HG02973 (cell line): ENCODE measurements around the gene CELA3A.
"Not testable (repeated sequence)": the region's sequence is repeated elsewhere in the genome, so short reads cannot be mapped to it uniquely, and the experiment has no call there.

Source experiments
- ATAC-seq: cut with Tn5 transposase; IDR thresholded peaks from one replicate; pipeline ENCODE4 v1.9.1; 2021; ENCODE audit warnings: moderate library complexity; ENCODE audit not compliant: unreplicated experiment

The CELA3A gene

DNA sequence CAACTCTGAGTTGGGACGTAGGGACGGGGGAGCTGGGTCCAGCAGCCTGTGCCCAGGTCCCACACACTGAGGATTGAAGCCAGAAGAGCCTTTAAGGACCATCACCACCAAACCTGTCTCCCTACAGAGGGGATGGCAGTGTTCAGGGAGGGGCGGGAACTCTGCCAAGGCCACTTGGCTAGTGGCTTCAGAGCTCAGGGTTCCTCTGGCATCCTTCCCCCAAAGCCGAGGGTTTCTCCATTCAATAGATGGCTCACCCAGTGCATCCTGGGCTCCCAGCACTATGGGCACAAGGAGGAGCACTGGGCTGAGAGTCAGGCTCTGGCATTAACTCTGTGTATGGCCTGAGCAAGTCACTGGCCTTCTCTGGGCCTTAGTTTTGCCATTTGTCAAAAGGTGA, 20.2 kb upstream of the CELA3A start:
- ATAC-seq = not testable (repeated sequence)

DNA sequence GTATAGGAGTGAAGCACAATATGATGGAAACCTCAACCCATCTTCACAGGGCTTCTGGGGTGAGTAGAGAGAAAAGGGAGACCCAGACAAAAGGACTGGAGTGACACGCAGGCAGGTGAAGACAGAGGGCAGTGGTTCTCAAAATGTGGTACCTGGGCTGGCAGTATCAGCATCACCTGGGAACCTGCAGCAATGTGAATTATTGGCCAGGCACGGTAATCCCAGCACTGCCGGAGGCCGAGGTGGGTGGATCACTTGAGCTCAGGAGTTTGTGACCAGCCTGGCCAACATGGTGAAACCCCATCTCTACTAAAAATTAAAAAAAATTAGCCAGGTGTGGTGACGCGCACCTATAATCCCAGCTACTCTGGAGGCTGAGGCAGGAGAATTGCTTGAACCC, 19.3 kb upstream of the CELA3A start:
- not testable (repeated sequence) for ATAC-seq

- not testable (repeated sequence) for ATAC-seq
Measured at GRCh38 chr1:21983539-21983938, 17.9 kb upstream of the CELA3A start.

- not testable (repeated sequence) for ATAC-seq
Measured at GRCh38 chr1:21985893-21986292, 15.6 kb upstream of the CELA3A start.

- ATAC-seq = not testable (repeated sequence)
Measured at GRCh38 chr1:21986386-21986785, 15.1 kb upstream of the CELA3A start.

- not testable (repeated sequence) for ATAC-seq
Measured at GRCh38 chr1:21989672-21990393, 11.6 kb upstream of the CELA3A start.

DNA sequence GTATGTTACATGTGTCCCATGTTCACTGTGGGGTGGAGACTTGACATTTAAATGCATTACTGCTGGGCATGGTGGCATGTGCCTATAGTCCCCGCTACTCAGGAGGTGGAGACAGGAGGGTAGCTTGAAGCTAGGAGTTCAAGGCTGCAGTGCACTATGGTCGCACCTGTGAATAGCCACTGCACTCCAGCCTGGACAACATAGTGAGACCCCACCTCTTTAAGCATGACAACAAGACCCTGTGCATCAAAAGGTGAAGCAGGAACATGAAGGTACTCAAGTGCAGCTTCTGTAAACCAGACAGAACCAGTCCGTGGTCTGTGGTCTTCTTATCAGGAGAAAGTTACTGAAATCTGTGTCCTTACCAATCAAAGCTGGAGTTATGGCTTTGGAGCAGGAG, 9.3 kb upstream of the CELA3A start:
- not testable (repeated sequence) for ATAC-seq

DNA sequence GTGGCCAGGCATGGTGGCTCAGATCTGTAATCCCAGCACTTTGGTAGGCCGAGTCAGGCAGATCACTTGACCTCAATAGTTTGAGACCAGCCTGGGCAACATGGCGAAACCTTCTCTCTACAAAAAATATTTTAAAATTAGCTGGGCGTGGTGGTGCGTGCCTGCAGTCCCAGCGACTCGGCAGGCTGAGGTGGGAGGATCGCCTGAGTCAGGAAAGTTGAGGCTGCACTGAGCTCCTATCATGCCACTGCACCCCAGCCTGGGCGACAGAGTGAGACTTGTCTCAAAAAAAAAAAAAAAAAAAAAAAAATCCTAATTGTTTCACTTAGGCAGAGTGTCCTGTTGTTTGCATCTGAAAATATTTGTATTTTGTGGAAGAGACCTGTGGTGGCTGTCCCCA, 6.7 kb upstream of the CELA3A start:
- ATAC-seq = not testable (repeated sequence)

- not testable (repeated sequence) for ATAC-seq
Measured at GRCh38 chr1:21996663-21996970, 4.8 kb upstream of the CELA3A start.

GRCh38 chr1:21997891-21998623, 3.4 kb upstream of the CELA3A start:
- not testable (repeated sequence) for ATAC-seq

DNA sequence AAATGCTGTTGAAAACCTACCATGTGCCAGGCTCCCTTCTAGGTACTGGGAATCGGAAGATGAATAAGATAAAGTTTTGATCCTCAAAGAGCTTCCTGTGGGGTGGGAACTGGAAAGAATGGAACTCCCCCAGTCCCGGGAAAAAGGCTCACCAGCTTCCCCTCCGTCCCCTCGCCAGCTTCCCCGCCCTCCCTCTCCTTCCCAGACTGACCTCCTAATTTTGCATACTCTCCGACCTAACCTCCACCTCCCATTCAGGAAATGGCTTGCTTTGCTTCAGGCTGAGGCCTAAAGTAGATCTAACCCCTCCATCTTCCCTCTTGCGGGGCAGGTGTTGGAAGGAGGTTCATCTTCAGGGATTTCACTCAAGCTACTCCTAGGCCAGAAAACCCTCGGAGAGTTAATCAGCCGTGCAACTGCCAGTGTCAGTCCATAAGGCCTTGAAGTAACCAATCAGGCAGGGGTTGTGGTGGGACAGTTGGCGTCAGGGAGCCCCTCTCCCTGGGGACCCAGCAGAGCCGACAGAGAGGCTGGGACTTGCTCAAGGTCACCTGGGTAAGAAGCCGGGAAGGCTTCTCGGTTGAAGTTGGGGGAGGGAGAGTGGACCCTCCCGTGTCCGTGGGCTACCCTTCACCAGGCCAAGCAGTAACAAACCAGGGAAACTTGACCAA, 2.7 kb upstream of the CELA3A start:
- not testable (repeated sequence) for ATAC-seq

DNA sequence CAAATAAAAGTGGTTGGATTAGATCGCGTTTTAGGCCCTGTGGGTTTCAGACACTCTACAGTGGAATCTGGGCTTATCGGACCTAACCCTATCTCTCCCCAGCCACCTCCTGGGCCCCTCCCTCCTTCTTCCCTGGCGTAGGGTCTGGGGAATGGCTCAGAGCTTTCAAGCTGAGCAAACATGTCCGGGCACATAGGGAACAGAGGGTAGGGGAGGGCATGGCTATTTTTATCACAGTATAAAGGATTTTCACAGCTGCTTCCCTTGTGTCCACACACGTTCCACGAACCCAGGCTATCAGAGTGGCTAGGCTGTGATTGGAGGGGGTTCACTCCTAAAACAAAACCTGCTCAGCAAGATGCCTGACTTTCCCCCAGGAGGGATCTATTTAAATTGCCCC, 1.8 kb upstream of the CELA3A start:
- not testable (repeated sequence) for ATAC-seq

DNA sequence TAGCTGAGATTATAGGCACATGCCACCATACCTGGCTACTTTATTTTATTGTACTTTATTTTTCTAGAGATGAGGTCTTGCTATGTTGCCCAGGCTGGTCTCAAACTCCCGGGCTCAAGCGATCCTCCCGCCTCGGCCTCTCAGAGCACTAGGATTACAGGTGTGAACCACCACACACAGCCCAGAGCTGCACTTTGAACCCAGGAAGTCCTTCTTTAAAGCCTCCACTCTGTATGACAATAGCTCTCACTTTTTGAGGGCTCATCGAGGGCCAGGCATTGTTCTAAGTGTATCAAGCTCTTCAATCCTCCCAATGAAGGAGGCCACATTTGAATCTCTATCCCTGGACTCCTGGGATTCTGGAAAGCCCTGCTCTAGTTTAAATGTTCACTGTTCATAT, 1.0 kb downstream of the CELA3A start:
- ATAC-seq = not testable (repeated sequence)

DNA sequence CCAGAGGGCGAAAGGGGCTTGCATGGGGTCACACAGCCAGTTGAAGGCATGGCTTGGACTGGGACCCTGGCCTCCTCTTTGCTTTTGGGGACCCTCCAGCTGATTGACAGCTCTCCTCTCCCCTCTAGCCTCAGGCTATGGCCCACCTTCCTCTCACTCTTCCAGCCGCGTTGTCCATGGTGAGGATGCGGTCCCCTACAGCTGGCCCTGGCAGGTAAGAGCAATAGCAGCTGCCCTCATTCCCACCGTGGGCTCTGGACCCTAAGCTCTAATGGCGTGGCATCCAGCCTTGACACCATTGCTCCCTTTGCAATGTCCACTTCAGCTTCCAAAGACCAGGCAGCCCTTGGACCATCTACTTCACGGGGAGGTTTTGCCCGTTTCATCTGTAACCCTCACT, 1.4 kb downstream of the CELA3A start:
- ATAC-seq = not testable (repeated sequence)

DNA sequence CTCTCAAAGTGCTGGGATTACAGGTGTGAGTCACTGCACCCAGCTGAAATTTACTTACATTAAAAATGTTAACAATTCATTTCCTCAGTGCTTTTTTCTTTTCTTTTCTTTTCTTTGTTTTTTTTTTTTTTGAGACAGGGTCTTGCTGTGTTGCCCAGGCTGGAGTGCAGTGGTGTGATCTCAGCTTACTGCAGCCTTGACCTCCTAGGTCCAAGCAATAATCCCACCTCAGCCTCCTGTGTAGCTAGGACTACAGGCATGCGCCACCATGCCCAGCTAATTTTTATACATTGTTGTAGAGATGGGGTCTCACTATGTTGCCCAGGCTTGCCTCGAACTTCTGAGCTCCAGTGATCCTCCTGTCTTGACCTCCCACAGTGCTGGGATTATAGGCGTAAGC, 2.5 kb downstream of the CELA3A start:
- not testable (repeated sequence) for ATAC-seq

GRCh38 chr1:22005261-22006149, 4.0 kb downstream of the CELA3A start:
- ATAC-seq = not testable (repeated sequence)

DNA sequence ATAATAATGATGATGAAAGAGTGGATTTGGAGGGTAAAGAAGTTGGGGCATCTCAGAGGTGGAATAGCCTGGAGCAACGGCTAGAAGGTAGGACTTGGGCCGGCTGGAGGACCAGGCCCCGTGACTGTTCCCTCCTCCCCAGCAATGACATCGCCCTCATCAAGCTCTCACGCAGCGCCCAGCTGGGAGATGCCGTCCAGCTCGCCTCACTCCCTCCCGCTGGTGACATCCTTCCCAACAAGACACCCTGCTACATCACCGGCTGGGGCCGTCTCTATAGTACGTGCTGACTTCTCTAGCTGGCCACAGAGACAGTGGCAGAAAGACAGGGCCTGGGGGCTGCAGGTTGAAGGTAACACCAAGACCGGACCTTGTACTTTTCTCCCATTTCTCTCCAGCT, 5.3 kb downstream of the CELA3A start:
- ATAC-seq = not testable (repeated sequence)

GRCh38 chr1:22007262-22007661, 5.8 kb downstream of the CELA3A start:
- not testable (repeated sequence) for ATAC-seq

GRCh38 chr1:22009566-22009965, 8.1 kb downstream of the CELA3A start:
- not testable (repeated sequence) for ATAC-seq

DNA sequence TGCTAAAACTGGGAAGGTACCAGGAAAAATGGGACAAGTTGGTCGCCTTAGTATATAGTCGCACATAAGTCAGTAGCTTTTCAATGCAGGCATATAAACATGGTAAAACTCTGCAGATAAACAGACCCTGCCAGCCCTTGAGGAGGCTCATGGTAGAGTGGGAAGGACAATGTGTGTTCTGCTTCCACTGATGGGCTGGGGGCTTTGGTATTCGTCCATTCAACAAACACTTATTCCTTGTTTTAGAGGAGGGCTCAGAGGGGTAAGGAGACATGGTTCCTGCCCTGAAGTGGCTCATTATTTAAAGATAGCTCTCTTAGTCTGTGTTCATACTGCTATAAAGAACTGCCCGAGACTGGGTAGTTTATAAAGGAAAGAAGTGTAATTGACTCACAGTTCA, 11.3 kb downstream of the CELA3A start:
- ATAC-seq = not testable (repeated sequence)
